Neural cell (in vitro differentiated cells): ENCODE results near the gene CFDP1. TPM values are rescaled to one million over a fixed set of nuclear protein-coding genes. Genes with fewer than 3 reads are reported as not detected.

Experiments used
- H2AFZ ChIP-seq: fragments of 200-600, 300-800 bp; sonication (generic), shearing (Covaris generic); 2 replicates; pipeline ENCODE4 v1.6.0; 2014; ENCODE audit warnings: low read depth, mild to moderate bottlenecking, antibody characterized with exemption, low read length, moderate library complexity
- H3F3A ChIP-seq: fragments of 200-600 bp; shearing (Covaris generic); 2 replicates; pipeline ENCODE4 v1.6.1; 2016; ENCODE audit warnings: mild to moderate bottlenecking, moderate library complexity, mixed read lengths, antibody characterized with exemption, low read length; ENCODE audit not compliant: insufficient read depth, poor library complexity, severe bottlenecking
- H3K27ac ChIP-seq: fragments of 200-600, 300-800 bp; sonication (generic), shearing (Covaris generic); 2 replicates; pipeline ENCODE4 v1.5.1; 2014; ENCODE audit warnings: mild to moderate bottlenecking, low read length, moderate library complexity
- H3K27me3 ChIP-seq: fragments of 300-800, 200-600 bp; sonication (generic), shearing (Covaris generic); 2 replicates; pipeline ENCODE4 v1.6.0; 2014; ENCODE audit warnings: mild to moderate bottlenecking, low read depth, low read length, moderate library complexity; ENCODE audit not compliant: insufficient read depth
- H3K36me3 ChIP-seq: fragments of 300-800, 200-600 bp; sonication (generic), shearing (Covaris generic); 2 replicates; pipeline ENCODE4 v1.5.1; 2014; ENCODE audit warnings: mild to moderate bottlenecking, antibody characterized with exemption, low read length, moderate library complexity; ENCODE audit not compliant: insufficient read depth
- H3K4me2 ChIP-seq: fragments of 300-800, 200-600 bp; sonication (generic), shearing (Covaris generic); 2 replicates; pipeline ENCODE4 v1.6.0; 2014; ENCODE audit warnings: mild to moderate bottlenecking, low read length
- H3K4me3 ChIP-seq: fragments of 300-800, 200-600 bp; sonication (generic), shearing (Covaris generic); 2 replicates; pipeline ENCODE4 v1.5.1; 2014; ENCODE audit warnings: mild to moderate bottlenecking, low read length, moderate library complexity
- H3K79me2 ChIP-seq: fragments of 200-600 bp; shearing (Covaris generic); replicated peaks from 2 replicates; pipeline ENCODE4 v1.6.0; 2014; ENCODE audit warnings: mild to moderate bottlenecking, low read length, moderate library complexity; ENCODE audit not compliant: insufficient read depth
- H3K9ac ChIP-seq: fragments of 300-800, 200-600 bp; sonication (generic), shearing (Covaris generic); 2 replicates; pipeline ENCODE4 v1.6.1; 2016; ENCODE audit warnings: mild to moderate bottlenecking, low read length, mixed read lengths
- H3K9me2 ChIP-seq: fragments of 200-600 bp; shearing (Covaris generic); 2 replicates; pipeline ENCODE4 v1.6.1; 2016; ENCODE audit warnings: mild to moderate bottlenecking, low read length, mixed read lengths; ENCODE audit not compliant: insufficient read depth
- H3K9me3 ChIP-seq: fragments of 200-600, 300-800 bp; sonication (generic), shearing (Covaris generic); 2 replicates; pipeline ENCODE4 v1.6.1; 2016; ENCODE audit warnings: mild to moderate bottlenecking, mixed run types, low read length, moderate library complexity, mixed read lengths
- H4K20me1 ChIP-seq: fragments of 200-600 bp; shearing (Covaris generic); 2 replicates; pipeline ENCODE4 v1.6.1; 2016; ENCODE audit warnings: mild to moderate bottlenecking, mixed run types; ENCODE audit not compliant: insufficient read depth
- CTCF ChIP-seq: fragments of 450-650 bp; IDR thresholded peaks from 2 replicates; pipeline ENCODE4 v1.5.1; 2014; ENCODE audit warnings: antibody characterized with exemption, mild to moderate bottlenecking, moderate library complexity; ENCODE audit not compliant: poor library complexity, severe bottlenecking
- EP300 ChIP-seq: fragments of 450-650 bp; conservative IDR thresholded peaks from 2 replicates; pipeline ENCODE4 v1.6.1; 2014; ENCODE audit warnings: antibody characterized with exemption, mild to moderate bottlenecking, moderate library complexity; ENCODE audit not compliant: poor library complexity, severe bottlenecking
- EZH2 ChIP-seq: fragments of 200-600, 300-800 bp; shearing (Covaris generic), sonication (generic); IDR thresholded peaks from 2 replicates; pipeline ENCODE4 v1.6.1; 2014; ENCODE audit warnings: antibody characterized with exemption, low read length, borderline replicate concordance, mild to moderate bottlenecking; ENCODE audit not compliant: insufficient read depth, poor library complexity, severe bottlenecking
- MXI1 ChIP-seq: fragments of 450-650 bp; conservative IDR thresholded peaks from 2 replicates; pipeline ENCODE4 v1.6.1; 2014; ENCODE audit warnings: antibody characterized with exemption, mild to moderate bottlenecking; ENCODE audit not compliant: poor library complexity, severe bottlenecking
- POLR2AphosphoS5 ChIP-seq: IDR thresholded peaks from 2 replicates; pipeline ENCODE4 v1.6.1; 2012
- RAD21 ChIP-seq: fragments of 450-650 bp; conservative IDR thresholded peaks from 2 replicates; pipeline ENCODE4 v1.6.1; 2014; ENCODE audit warnings: antibody characterized with exemption, mild to moderate bottlenecking, moderate library complexity
- SMC3 ChIP-seq: fragments of 450-650 bp; conservative IDR thresholded peaks from 2 replicates; pipeline ENCODE4 v1.6.1; 2014; ENCODE audit warnings: antibody characterized with exemption, mild to moderate bottlenecking, moderate library complexity; ENCODE audit not compliant: poor library complexity
- TAF1 ChIP-seq: IDR thresholded peaks from 2 replicates; pipeline ENCODE4 v1.6.1; 2012; ENCODE audit warnings: low read depth
- polyA plus RNA-seq: library from polyadenylated mRNA; depleted of rRNA; stranded (reverse); fragments of >200 nt; gene quantifications from 2 replicates; pipeline ENCODE4 v1.2.3, GENCODE V29; 2014
- TF ChIP-seq, protein P1 (sequence below): IDR thresholded peaks from 2 replicates; pipeline ENCODE4 v1.6.1; 2012; ENCODE audit warnings: borderline replicate concordance

CFDP1 gene
- polyA plus RNA-seq, 1 donor from 2014 or later: 201 TPM

GRCh38 chr16:75458029-75458428 lies 24.7 kb upstream of the CFDP1 start:
- Histone ChIP-seq H4K20me1 (no peaks in the 10 kb centered on the region), H3K9me3 (no peaks in the 10 kb centered on the region), H3K79me2 (peaks cover 55% of the 10 kb centered on the region), H3K27ac (no peak overlapping the region), H2AFZ (no peak overlapping the region), H3K4me2 (no peak overlapping the region), H3F3A (no peaks in the 10 kb centered on the region), H3K9ac (no peak overlapping the region), H3K9me2 (no peaks in the 10 kb centered on the region), H3K27me3 (no peaks in the 10 kb centered on the region), H3K4me3 (no peak overlapping the region), H3K36me3 (no peaks in the 10 kb centered on the region)
- TF ChIP-seq CTCF: no peak
- TF ChIP-seq RAD21: no peak
- no peak for TF ChIP-seq EZH2
- no peak for TF ChIP-seq TAF1
- TF ChIP-seq POLR2AphosphoS5: no peak
- no peak for TF ChIP-seq SMC3
- TF ChIP-seq MXI1: no peak
- TF ChIP-seq EP300: no peak
- TF ChIP-seq, protein P1, sequence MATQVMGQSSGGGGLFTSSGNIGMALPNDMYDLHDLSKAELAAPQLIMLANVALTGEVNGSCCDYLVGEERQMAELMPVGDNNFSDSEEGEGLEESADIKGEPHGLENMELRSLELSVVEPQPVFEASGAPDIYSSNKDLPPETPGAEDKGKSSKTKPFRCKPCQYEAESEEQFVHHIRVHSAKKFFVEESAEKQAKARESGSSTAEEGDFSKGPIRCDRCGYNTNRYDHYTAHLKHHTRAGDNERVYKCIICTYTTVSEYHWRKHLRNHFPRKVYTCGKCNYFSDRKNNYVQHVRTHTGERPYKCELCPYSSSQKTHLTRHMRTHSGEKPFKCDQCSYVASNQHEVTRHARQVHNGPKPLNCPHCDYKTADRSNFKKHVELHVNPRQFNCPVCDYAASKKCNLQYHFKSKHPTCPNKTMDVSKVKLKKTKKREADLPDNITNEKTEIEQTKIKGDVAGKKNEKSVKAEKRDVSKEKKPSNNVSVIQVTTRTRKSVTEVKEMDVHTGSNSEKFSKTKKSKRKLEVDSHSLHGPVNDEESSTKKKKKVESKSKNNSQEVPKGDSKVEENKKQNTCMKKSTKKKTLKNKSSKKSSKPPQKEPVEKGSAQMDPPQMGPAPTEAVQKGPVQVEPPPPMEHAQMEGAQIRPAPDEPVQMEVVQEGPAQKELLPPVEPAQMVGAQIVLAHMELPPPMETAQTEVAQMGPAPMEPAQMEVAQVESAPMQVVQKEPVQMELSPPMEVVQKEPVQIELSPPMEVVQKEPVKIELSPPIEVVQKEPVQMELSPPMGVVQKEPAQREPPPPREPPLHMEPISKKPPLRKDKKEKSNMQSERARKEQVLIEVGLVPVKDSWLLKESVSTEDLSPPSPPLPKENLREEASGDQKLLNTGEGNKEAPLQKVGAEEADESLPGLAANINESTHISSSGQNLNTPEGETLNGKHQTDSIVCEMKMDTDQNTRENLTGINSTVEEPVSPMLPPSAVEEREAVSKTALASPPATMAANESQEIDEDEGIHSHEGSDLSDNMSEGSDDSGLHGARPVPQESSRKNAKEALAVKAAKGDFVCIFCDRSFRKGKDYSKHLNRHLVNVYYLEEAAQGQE: no peak

DNA sequence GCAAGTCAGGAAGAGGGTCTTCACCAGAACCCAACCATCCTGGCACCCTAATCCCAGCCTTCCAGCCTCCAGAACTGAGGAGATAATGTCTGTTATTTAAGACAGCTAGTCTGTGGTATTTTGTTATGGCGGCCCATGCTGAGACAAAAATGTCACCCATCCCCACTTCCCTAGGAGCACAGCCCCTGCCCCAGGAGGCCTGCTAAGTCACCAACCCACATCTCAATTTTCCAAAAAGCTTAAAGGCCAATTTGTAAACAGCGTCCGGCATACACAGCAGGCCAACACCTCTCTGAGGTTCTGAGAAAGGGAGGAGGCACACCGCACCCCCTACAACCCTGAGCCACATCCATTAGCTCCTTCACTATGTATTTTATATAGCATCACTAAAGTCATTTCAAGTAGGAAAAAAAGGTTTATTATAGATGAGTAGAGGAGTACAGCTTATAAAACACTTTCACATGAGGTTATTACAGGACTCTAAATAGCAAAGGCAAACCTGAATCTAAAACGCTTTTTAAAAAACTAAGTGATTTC lies 24.2 kb upstream of the CFDP1 start:
- no peaks in the 10 kb centered on the region for H3F3A ChIP-seq
- H3K4me3 ChIP-seq: no peak overlapping the region
- H3K9me3 ChIP-seq: no peaks in the 10 kb centered on the region
- peaks cover 54% of the 10 kb centered on the region for H3K79me2 ChIP-seq
- TF ChIP-seq MXI1 (no peak), TAF1 (no peak), EP300 (no peak), CTCF (no peak), RAD21 (no peak), SMC3 (no peak), POLR2AphosphoS5 (no peak), EZH2 (no peak)
- TF ChIP-seq, protein P1: no peak
- H3K27me3 ChIP-seq: no peaks in the 10 kb centered on the region
- H3K9me2 ChIP-seq: no peaks in the 10 kb centered on the region
- H2AFZ ChIP-seq: no peak overlapping the region
- H3K27ac ChIP-seq: no peak overlapping the region
- no peaks in the 10 kb centered on the region for H4K20me1 ChIP-seq
- no peak overlapping the region for H3K4me2 ChIP-seq
- no peaks in the 10 kb centered on the region for H3K36me3 ChIP-seq
- H3K9ac ChIP-seq: no peak overlapping the region
